PC-9 (cell line): ENCODE measurements around the gene FCGBP.

Source experiments
- EZH2 ChIP-seq: fragments of 200-600 bp; sonication (generic); IDR thresholded peaks from 2 replicates; pipeline ENCODE4 v1.8.0; 2017; ENCODE audit warnings: antibody characterized with exemption, low read depth
- TF ChIP-seq, protein P1 (sequence below): fragments of 200-600 bp; sonication (generic); conservative IDR thresholded peaks from 2 replicates; pipeline ENCODE4 v1.6.1; 2017; ENCODE audit warnings: mixed run types, antibody characterized with exemption, mild to moderate bottlenecking, moderate library complexity

DNA sequence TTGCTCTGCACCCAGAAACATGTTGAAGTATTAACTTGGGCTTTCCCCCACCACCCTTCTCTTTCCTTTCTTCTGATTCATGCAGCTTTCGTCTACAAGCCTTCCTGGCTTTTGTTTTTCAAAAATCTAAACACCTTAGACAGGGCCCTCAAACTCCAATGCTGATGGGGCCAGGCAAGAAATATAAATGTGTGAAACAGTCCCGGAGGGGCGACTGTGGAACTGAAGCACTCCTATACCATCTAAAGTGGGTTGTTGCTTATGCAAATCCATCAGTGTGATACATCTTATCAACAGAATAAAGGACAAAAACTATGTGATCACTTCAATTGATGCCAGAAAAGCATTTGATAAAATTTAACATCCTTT lies 6.1 kb downstream of the FCGBP start:
- TF ChIP-seq, protein P1, sequence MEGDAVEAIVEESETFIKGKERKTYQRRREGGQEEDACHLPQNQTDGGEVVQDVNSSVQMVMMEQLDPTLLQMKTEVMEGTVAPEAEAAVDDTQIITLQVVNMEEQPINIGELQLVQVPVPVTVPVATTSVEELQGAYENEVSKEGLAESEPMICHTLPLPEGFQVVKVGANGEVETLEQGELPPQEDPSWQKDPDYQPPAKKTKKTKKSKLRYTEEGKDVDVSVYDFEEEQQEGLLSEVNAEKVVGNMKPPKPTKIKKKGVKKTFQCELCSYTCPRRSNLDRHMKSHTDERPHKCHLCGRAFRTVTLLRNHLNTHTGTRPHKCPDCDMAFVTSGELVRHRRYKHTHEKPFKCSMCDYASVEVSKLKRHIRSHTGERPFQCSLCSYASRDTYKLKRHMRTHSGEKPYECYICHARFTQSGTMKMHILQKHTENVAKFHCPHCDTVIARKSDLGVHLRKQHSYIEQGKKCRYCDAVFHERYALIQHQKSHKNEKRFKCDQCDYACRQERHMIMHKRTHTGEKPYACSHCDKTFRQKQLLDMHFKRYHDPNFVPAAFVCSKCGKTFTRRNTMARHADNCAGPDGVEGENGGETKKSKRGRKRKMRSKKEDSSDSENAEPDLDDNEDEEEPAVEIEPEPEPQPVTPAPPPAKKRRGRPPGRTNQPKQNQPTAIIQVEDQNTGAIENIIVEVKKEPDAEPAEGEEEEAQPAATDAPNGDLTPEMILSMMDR, result no peak
- no peak for TF ChIP-seq EZH2
